Astrocyte (in vitro differentiated cells and primary cell): ENCODE results near the gene LYL1. TPM values are rescaled to one million over a fixed set of nuclear protein-coding genes. Genes with fewer than 3 reads are reported as not detected.
A peak's percentile ranks its signal among the peaks of the same experiment; 100 is the strongest.

Experiments
- DNase-seq: peaks from one replicate; pipeline ENCODE4 v3.0.0-alpha.2; 2010; ENCODE audit warnings: low read depth
- FAIRE-seq: peaks from 2 replicates; lab custom pipeline; 2011; peaks lifted over from hg19 to GRCh38; lab: Jason Lieb, UNC
- H2AFZ ChIP-seq: 2 replicates; pipeline ENCODE4 v1.6.0; 2012; ENCODE audit warnings: low read depth, low read length, inconsistent platforms
- H3K27ac ChIP-seq: 2 replicates; pipeline ENCODE4 v1.5.1; 2011; ENCODE audit warnings: low read depth, low read length, inconsistent platforms
- H3K27me3 ChIP-seq: 2 replicates; pipeline ENCODE4 v1.6.0; 2011; ENCODE audit warnings: low read length, inconsistent platforms; ENCODE audit not compliant: insufficient read depth
- H3K36me3 ChIP-seq: 2 replicates; pipeline ENCODE4 v1.5.1; 2011; ENCODE audit warnings: low read length, inconsistent platforms; ENCODE audit not compliant: insufficient read depth
- H3K4me1 ChIP-seq: 2 replicates; pipeline ENCODE4 v1.5.1; 2011; ENCODE audit warnings: low read length, inconsistent platforms; ENCODE audit not compliant: insufficient read depth
- H3K4me2 ChIP-seq: 2 replicates; pipeline ENCODE4 v1.6.0; 2012; ENCODE audit warnings: low read length, inconsistent platforms
- H3K4me3 ChIP-seq: 2 replicates; pipeline ENCODE4 v1.5.1; 2011; ENCODE audit warnings: low read depth, mild to moderate bottlenecking, low read length, inconsistent platforms; ENCODE audit not compliant: insufficient read depth
- H3K79me2 ChIP-seq: 2 replicates; pipeline ENCODE4 v1.6.0; 2012; ENCODE audit warnings: mild to moderate bottlenecking, low read length, inconsistent platforms; ENCODE audit not compliant: insufficient read depth
- H3K9ac ChIP-seq: 2 replicates; pipeline ENCODE4 v1.6.0; 2012; ENCODE audit warnings: mild to moderate bottlenecking, low read length, inconsistent platforms
- H3K9me3 ChIP-seq: 2 replicates; pipeline ENCODE4 v1.5.1; 2012; ENCODE audit warnings: low read depth, mild to moderate bottlenecking, low read length, inconsistent platforms; ENCODE audit not compliant: insufficient read depth
- H4K20me1 ChIP-seq: 2 replicates; pipeline ENCODE4 v1.6.0; 2012; ENCODE audit warnings: low read length, inconsistent platforms; ENCODE audit not compliant: insufficient read depth
- H3K27ac Mint-ChIP-seq: one replicate; pipeline ENCODE4 v1.8.0; 2021; ENCODE audit warnings: mild to moderate bottlenecking, mixed read lengths; ENCODE audit not compliant: unreplicated experiment
- H3K27me3 Mint-ChIP-seq: one replicate; pipeline ENCODE4 v1.8.0; 2021; ENCODE audit warnings: low read depth, mixed read lengths; ENCODE audit not compliant: unreplicated experiment
- H3K36me3 Mint-ChIP-seq: one replicate; pipeline ENCODE4 v1.8.0; 2021; ENCODE audit warnings: low read depth, mixed read lengths; ENCODE audit not compliant: unreplicated experiment
- H3K4me1 Mint-ChIP-seq: one replicate; pipeline ENCODE4 v1.8.0; 2021; ENCODE audit warnings: low read depth, mixed read lengths; ENCODE audit not compliant: unreplicated experiment
- H3K4me3 Mint-ChIP-seq: one replicate; pipeline ENCODE4 v1.8.0; 2021; ENCODE audit warnings: mild to moderate bottlenecking, moderate library complexity, mixed read lengths; ENCODE audit not compliant: unreplicated experiment
- H3K9me3 Mint-ChIP-seq: one replicate; pipeline ENCODE4 v1.8.0; 2021; ENCODE audit warnings: mild to moderate bottlenecking, mixed read lengths; ENCODE audit not compliant: unreplicated experiment
- CTCF ChIP-seq: IDR thresholded peaks from 2 replicates; pipeline ENCODE4 v1.5.1; 2011; ENCODE audit warnings: low read depth, mild to moderate bottlenecking, inconsistent platforms, low read length, moderate library complexity; ENCODE audit not compliant: insufficient read depth
- EZH2 ChIP-seq: IDR thresholded peaks from 2 replicates; pipeline ENCODE4 v1.6.1; 2012; ENCODE audit warnings: mild to moderate bottlenecking, low read length, inconsistent platforms; ENCODE audit not compliant: insufficient read depth
- total RNA-seq: library from RNA; stranded (reverse); gene quantifications from 2 replicates; pipeline ENCODE4 v1.2.1, GENCODE V29; 2021

Gene LYL1
- total RNA-seq, 1 donor from 2014 or later = 0.27 TPM

- H3K9me3 ChIP-seq = no peaks in the 10 kb centered on the region
- Mint-ChIP-seq H3K4me3 (no peak overlapping the region), H3K4me1 (peaks cover 21% of the 10 kb centered on the region), H3K27me3 (peaks cover 30% of the 10 kb centered on the region), H3K27ac (no peak overlapping the region), H3K36me3 (peaks cover 2% of the 10 kb centered on the region), H3K9me3 (no peaks in the 10 kb centered on the region)
- H3K4me1 ChIP-seq = peaks cover 47% of the 10 kb centered on the region
- no peak overlapping the region for H3K27ac ChIP-seq
- H3K79me2 ChIP-seq = no peaks in the 10 kb centered on the region
- no peak overlapping the region for H3K4me2 ChIP-seq
- TF ChIP-seq EZH2 (no peak), CTCF (peak; percentile 63)
- H3K4me3 ChIP-seq = no peak overlapping the region
- H4K20me1 ChIP-seq = no peaks in the 10 kb centered on the region
- DNase-seq (peak; percentile 68), FAIRE-seq (no peak)
- H2AFZ ChIP-seq = no peak overlapping the region
- H3K9ac ChIP-seq = peak overlapping the region; percentile 21
- H3K36me3 ChIP-seq = no peaks in the 10 kb centered on the region
- no peaks in the 10 kb centered on the region for H3K27me3 ChIP-seq
These were observed 9.1 kb downstream of the LYL1 start for GRCh38 chr19:13093407-13094105.

- Mint-ChIP-seq H3K27ac (peak overlapping the region; percentile 90), H3K36me3 (peaks cover 4% of the 10 kb centered on the region), H3K4me1 (peaks cover 21% of the 10 kb centered on the region), H3K4me3 (no peak overlapping the region), H3K27me3 (peaks cover 31% of the 10 kb centered on the region), H3K9me3 (no peaks in the 10 kb centered on the region)
- Histone ChIP-seq H4K20me1 (no peaks in the 10 kb centered on the region), H3K27me3 (no peaks in the 10 kb centered on the region), H3K79me2 (no peaks in the 10 kb centered on the region), H3K9me3 (no peaks in the 10 kb centered on the region), H3K36me3 (no peaks in the 10 kb centered on the region), H3K27ac (peak overlapping the region; percentile 81), H3K4me2 (peak overlapping the region; percentile 77), H3K4me3 (no peak overlapping the region), H3K9ac (peak overlapping the region; percentile 83), H2AFZ (no peak overlapping the region), H3K4me1 (peaks cover 47% of the 10 kb centered on the region)
- FAIRE-seq (no peak), DNase-seq (peak; percentile 86)
- no peak for TF ChIP-seq EZH2
- TF ChIP-seq CTCF = no peak
These were observed 9.9 kb downstream of the LYL1 start for GRCh38 chr19:13092606-13093235.

GRCh38 chr19:13092158-13092543, 10.5 kb downstream of the LYL1 start:
- no peaks in the 10 kb centered on the region for H3K9me3 Mint-ChIP-seq
- peak overlapping the region; percentile 60 for H3K4me3 Mint-ChIP-seq
- H3K79me2 ChIP-seq = peaks cover 1% of the 10 kb centered on the region
- H3K27me3 Mint-ChIP-seq = peaks cover 31% of the 10 kb centered on the region
- H3K27me3 ChIP-seq = no peaks in the 10 kb centered on the region
- peaks cover 2% of the 10 kb centered on the region for H3K36me3 ChIP-seq
- no peak overlapping the region for H3K4me3 ChIP-seq
- FAIRE-seq = no peak
- H4K20me1 ChIP-seq = no peaks in the 10 kb centered on the region
- peak overlapping the region; percentile 81 for H3K27ac ChIP-seq
- H3K4me1 Mint-ChIP-seq = peaks cover 21% of the 10 kb centered on the region
- H3K4me1 ChIP-seq = peaks cover 47% of the 10 kb centered on the region
- no peak for TF ChIP-seq EZH2
- no peak for TF ChIP-seq CTCF
- no peak overlapping the region for H2AFZ ChIP-seq
- peak overlapping the region; percentile 83 for H3K9ac ChIP-seq
- H3K27ac Mint-ChIP-seq = peak overlapping the region; percentile 90
- no peak for DNase-seq
- H3K9me3 ChIP-seq = no peaks in the 10 kb centered on the region
- H3K4me2 ChIP-seq = peak overlapping the region; percentile 77
- peaks cover 4% of the 10 kb centered on the region for H3K36me3 Mint-ChIP-seq
